Suprapubic skin (tissue), 3 donors: ENCODE results near the gene TGFB3.

Experiments used
- POLR2AphosphoS5 ChIP-seq, 3 donors: sonication (generic); formaldehyde crosslinking; IDR thresholded peaks; one replicate each; pipeline ENCODE4 v1.6.1; 2017; ENCODE audit warnings: antibody characterized with exemption in 3 of 3
- TF ChIP-seq, protein P1 (sequence below), 2 donors: fragments of 200-600 bp in 1 of 2; fragments of 450-650 bp in 1 of 2; sonication (generic) in 1 of 2; IDR thresholded peaks; one replicate each; pipeline ENCODE4 v1.5.1; 2016 to 2019; ENCODE audit warnings: antibody characterized with exemption in 2 of 2, mild to moderate bottlenecking in 1 of 2, moderate library complexity in 1 of 2

DNA sequence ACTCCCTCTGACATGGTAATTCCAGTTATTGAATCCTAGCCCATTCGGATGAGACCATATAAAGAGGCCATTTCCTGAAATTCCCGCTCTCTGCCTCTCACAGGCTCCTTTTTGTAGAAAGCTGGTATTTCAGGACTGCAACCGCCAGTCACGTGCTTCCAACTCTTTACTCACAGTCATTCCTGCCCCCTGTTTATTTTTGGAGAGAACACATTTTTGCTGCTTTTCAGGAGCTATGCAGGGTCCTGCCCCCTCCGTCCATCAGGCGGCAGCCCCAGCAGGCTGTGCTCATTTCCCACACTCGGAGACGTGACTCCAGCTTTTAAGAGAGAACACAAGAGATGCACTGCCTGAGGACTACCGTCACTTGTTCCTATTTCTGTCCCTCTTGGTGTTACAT is 30.6 kb upstream of the TGFB3 start:
- TF ChIP-seq, protein P1, sequence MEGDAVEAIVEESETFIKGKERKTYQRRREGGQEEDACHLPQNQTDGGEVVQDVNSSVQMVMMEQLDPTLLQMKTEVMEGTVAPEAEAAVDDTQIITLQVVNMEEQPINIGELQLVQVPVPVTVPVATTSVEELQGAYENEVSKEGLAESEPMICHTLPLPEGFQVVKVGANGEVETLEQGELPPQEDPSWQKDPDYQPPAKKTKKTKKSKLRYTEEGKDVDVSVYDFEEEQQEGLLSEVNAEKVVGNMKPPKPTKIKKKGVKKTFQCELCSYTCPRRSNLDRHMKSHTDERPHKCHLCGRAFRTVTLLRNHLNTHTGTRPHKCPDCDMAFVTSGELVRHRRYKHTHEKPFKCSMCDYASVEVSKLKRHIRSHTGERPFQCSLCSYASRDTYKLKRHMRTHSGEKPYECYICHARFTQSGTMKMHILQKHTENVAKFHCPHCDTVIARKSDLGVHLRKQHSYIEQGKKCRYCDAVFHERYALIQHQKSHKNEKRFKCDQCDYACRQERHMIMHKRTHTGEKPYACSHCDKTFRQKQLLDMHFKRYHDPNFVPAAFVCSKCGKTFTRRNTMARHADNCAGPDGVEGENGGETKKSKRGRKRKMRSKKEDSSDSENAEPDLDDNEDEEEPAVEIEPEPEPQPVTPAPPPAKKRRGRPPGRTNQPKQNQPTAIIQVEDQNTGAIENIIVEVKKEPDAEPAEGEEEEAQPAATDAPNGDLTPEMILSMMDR (IDR thresholded peaks at IDR 0.05) = no peak
- TF ChIP-seq POLR2AphosphoS5 (IDR thresholded peaks at IDR 0.05) = no peak
